ENCODE data around the gene CNTN1. TPM values are rescaled to one million over a fixed set of nuclear protein-coding genes. Genes with fewer than 3 reads are reported as not detected.

Gene CNTN1
- total and polyA plus RNA-seq, 2 of the 8 experiments (the other 6 are each of a cell fraction or from before 2014, with no cell fraction given), result 7.2 to 21.8 TPM

DNA sequence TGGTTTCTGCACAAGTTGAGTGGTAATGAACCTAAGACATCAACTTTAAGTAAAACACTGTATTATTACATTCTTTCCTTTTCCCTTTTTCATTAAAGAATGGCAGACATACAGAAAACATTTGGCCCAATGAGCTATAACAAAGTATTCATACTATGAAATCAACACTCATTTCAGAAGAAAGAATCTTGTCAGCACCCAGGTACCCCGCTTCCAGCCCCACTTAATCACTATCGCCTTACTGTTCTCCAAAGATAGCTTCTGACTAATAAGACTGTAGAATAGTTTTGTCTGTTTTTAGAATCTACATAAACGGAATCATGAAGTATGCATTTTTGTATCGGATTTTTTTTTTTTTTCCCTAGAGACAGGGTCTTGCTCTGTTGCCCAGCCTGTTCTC is 9.5 kb downstream of the CNTN1 start:
- 91% methylated on average over 4 of the region's 4 CpGs; no CpG with 5 or more reads in 1 of the 2 experiments for WGBS, 2 experiments (ENCODE audit: extremely low coverage in 1 of 2, insufficient coverage in 1 of 2, insufficient read length in 1 of 2, insufficient replicate concordance in 2 of 2, low coverage in 1 of 2, low lambda C conversion rate in 2 of 2, missing lambda C conversion rate in 1 of 2)
- no peaks in the 10 kb centered on the region for H3K27me3 ChIP-seq (replicated peaks in 1 of 4; ENCODE audit: control insufficient read depth in 3 of 4, extremely low read depth in 1 of 4, insufficient read depth in 3 of 4, low read length in 3 of 4)
- H4K91ac ChIP-seq (replicated peaks; ENCODE audit: insufficient read length, low read length), result no peak overlapping the region
- no peak overlapping the region for H4K5ac ChIP-seq (ENCODE audit: insufficient read length, low read depth, low read length)
- H2BK12ac ChIP-seq (ENCODE audit: low read depth, low read length), result no peak overlapping the region
- H2BK20ac ChIP-seq (ENCODE audit: low read length), result no peak overlapping the region
- no peaks in the 10 kb centered on the region for H3K79me1 ChIP-seq (ENCODE audit: low read depth, low read length)
- no peak overlapping the region for H2AK5ac ChIP-seq (ENCODE audit: low read depth, low read length)
- no peak overlapping the region for H2BK120ac ChIP-seq (replicated peaks; ENCODE audit: low read depth, low read length)
- FAIRE-seq, result no peak
- no peak overlapping the region for H3K56ac ChIP-seq (replicated peaks; ENCODE audit: insufficient read length, low read depth, low read length)
- H3K79me2 ChIP-seq (ENCODE audit: control insufficient read depth in 1 of 2, insufficient read depth in 2 of 2, low read length in 2 of 2), result no peaks in the 10 kb centered on the region
- H4K20me1 ChIP-seq (replicated peaks in 1 of 2; ENCODE audit: control insufficient read depth in 1 of 2, insufficient read depth in 2 of 2, low read length in 2 of 2), result no peaks in the 10 kb centered on the region
- no peak overlapping the region for H2AFZ ChIP-seq (ENCODE audit: low read length)
- POLR2A ChIA-PET (ENCODE audit: partially characterized antibody), result no interaction called here
- TF ChIP-seq SIRT6 (IDR thresholded peaks at IDR 0.05; ENCODE audit: low read length) (no peak), TAF7 (optimal IDR thresholded peaks at IDR 0.05; ENCODE audit: borderline replicate concordance, low read depth, low read length) (no peak), KDM5A (IDR thresholded peaks at IDR 0.05; ENCODE audit: low read length) (no peak)
- H3K36me3 ChIP-seq (ENCODE audit: control insufficient read depth in 2 of 4, insufficient read depth in 4 of 4, low read length in 3 of 4), result no peaks in the 10 kb centered on the region
- H3K23me2 ChIP-seq (ENCODE audit: low read depth, low read length), result no peaks in the 10 kb centered on the region
- no peaks in the 10 kb centered on the region for H3K9me3 ChIP-seq (ENCODE audit: insufficient read depth in 2 of 2, low read depth in 1 of 2, low read length in 1 of 2)
- no peak overlapping the region for H3K4me2 ChIP-seq (ENCODE audit: insufficient read depth in 1 of 2, low read depth in 2 of 2, low read length in 2 of 2)
- CTCF ChIA-PET (ENCODE audit: partially characterized antibody), result no interaction called here
- no peak overlapping the region for H3K27ac ChIP-seq (ENCODE audit: low read depth, low read length)
- H3K4ac ChIP-seq (replicated peaks; ENCODE audit: insufficient read length, low read depth, low read length), result no peak overlapping the region
- H3K18ac ChIP-seq (ENCODE audit: extremely low read depth, low read length), result no peak overlapping the region
- H2BK5ac ChIP-seq (ENCODE audit: low read depth, low read length), result no peak overlapping the region
- no peak overlapping the region for H2BK15ac ChIP-seq (ENCODE audit: low read length)
- no peak overlapping the region for H3K14ac ChIP-seq (ENCODE audit: insufficient read length)
- DNase-seq (ENCODE audit: low read depth in 1 of 2, low spot score in 2 of 2), result no peak
- no peak overlapping the region for H3K9ac ChIP-seq (replicated peaks in 1 of 4; ENCODE audit: extremely low read depth in 1 of 4, low read depth in 3 of 4, low read length in 3 of 4)
- no peak overlapping the region for H4K8ac ChIP-seq (ENCODE audit: extremely low read depth, insufficient read depth, low read length)
- H3K23ac ChIP-seq (ENCODE audit: insufficient read length), result no peak overlapping the region
- no peak overlapping the region for H3K4me3 ChIP-seq (ENCODE audit: extremely low read depth in 1 of 4, insufficient read depth in 2 of 4, low read depth in 3 of 4, low read length in 4 of 4)
- no peaks in the 10 kb centered on the region for H3K4me1 ChIP-seq (replicated peaks in 1 of 4; ENCODE audit: control insufficient read depth in 3 of 4, insufficient read depth in 4 of 4, low read length in 3 of 4)

Data from H1 (cell line).